Measurements from ENCODE around the gene CNOT11. TPM values are rescaled to one million over a fixed set of nuclear protein-coding genes. Genes with fewer than 3 reads are reported as not detected.

CNOT11 gene
- total and polyA plus RNA-seq, 2 of the 13 experiments (the other 11 are each of a cell fraction or from before 2014, with no cell fraction given) = 114 to 209 TPM

- peak; percentile 62 for FAIRE-seq
- no peaks in the 10 kb centered on the region; a peak in 1 of 5 replicates for H3K27me3 ChIP-seq (ENCODE audit: control insufficient read depth in 1 of 2, insufficient read depth in 2 of 2, low read length in 2 of 2)
- H3K4me1 ChIP-seq (ENCODE audit: insufficient read depth, low read length) = peaks cover 75% of the 10 kb centered on the region
- POLR2A ChIA-PET = interaction anchor here (0.7 to 4.1 kb wide), 14 partner anchors 8 to 709 kb away, joined by 3 to 53 read pairs (median 4); partner anchors contain the start of genes RNF149 and RPL31
- H3K27ac ChIP-seq (ENCODE audit: extremely low read length, insufficient read depth, low read length) = peak overlapping the region; percentile 86
- peaks cover 40% of the 10 kb centered on the region for H3K79me2 ChIP-seq (ENCODE audit: insufficient read depth, low read length)
- peaks cover 3% of the 10 kb centered on the region; the same call in 1 of the 2 replicates for H4K20me1 ChIP-seq (ENCODE audit: insufficient read depth, low read length)
- WGBS (ENCODE audit: low lambda C conversion rate) = 9% methylated on average over 16 of the region's 16 CpGs
- no peaks in the 10 kb centered on the region; a peak in 1 of 5 replicates for H3K36me3 ChIP-seq (replicated peaks in 1 of 2; ENCODE audit: control insufficient read depth in 1 of 2, insufficient read depth in 2 of 2, low read length in 2 of 2)
- CTCF ChIA-PET (ENCODE audit: low intra/inter-chr PET ratio, low total read pairs) = interaction anchor here (0.7 to 2.7 kb wide), 7 partner anchors 12 to 239 kb away, joined by 3 to 20 read pairs (median 5); no protein-coding TSS in a partner anchor
- in situ Hi-C loops (cut with HindIII; ENCODE audit: extremely low pct_ligation_motif_present, low pct_unique_long_range_greater_than_20kb) (no loop called here), intact Hi-C loops (cut with micrococcal nuclease; ENCODE audit: unreplicated experiment) (loop anchor here (1.0 to 2.0 kb wide), 3 partner anchors 13 to 55 kb away; no protein-coding TSS in a partner anchor)
- peak; percentile 79 for ATAC-seq
- H2AFZ ChIP-seq (ENCODE audit: low read length) = peak overlapping the region; percentile 67
- peak overlapping the region; percentile 78 for H3K9ac ChIP-seq (ENCODE audit: insufficient read depth, low read depth, low read length)
- TSS peak; percentile 87 for BruUV-seq (replicated peaks)
- H3K4me3 ChIP-seq (replicated peaks in 1 of 3; ENCODE audit: insufficient read depth in 1 of 3, low read depth in 2 of 3, low read length in 3 of 3) = peak overlapping the region; percentile 66 to 80 (median 70)
- DNase-seq (ENCODE audit: low spot score) = peak; percentile 77
- peak overlapping the region; percentile 94 for H3K4me2 ChIP-seq (ENCODE audit: low read depth, low read length)
- H3K9me3 ChIP-seq (ENCODE audit: low read length) = no peaks in the 10 kb centered on the region
- no peak for TF ChIP-seq SRY (CRISPR knock-in tag; IDR thresholded peaks at IDR 0.05)
- 0 out of 2 replicates have a peak, but pooled peaks have one; percentile 10 for TF ChIP-seq HOMEZ (CRISPR knock-in tag; IDR thresholded peaks at IDR 0.05; ENCODE audit: low read depth)
- peak; percentile 38 for TF ChIP-seq HOXA5 (CRISPR knock-in tag; IDR thresholded peaks at IDR 0.05)
- no peak for TF ChIP-seq ZNF24 (IDR thresholded peaks at IDR 0.05)
- no peak for TF ChIP-seq YY1 (IDR thresholded peaks at IDR 0.05; ENCODE audit: insufficient read depth, insufficient replicate concordance, low read depth, low read length)
- TF ChIP-seq SP4 (CRISPR knock-in tag; IDR thresholded peaks at IDR 0.05) = no peak
- 0 out of 2 replicates have a peak, but pooled peaks have one; percentile 44 for TF ChIP-seq AKNA (CRISPR knock-in tag; IDR thresholded peaks at IDR 0.05; ENCODE audit: borderline replicate concordance)
- peak; percentile 51; the same call in 1 of the 2 replicates for TF ChIP-seq BRCA1 (CRISPR knock-in tag; IDR thresholded peaks at IDR 0.05)
- TF ChIP-seq MTF1 (CRISPR knock-in tag; IDR thresholded peaks at IDR 0.05) = peak; percentile 29; the same call in 1 of the 2 replicates
- no peak for TF ChIP-seq ZNF597 (CRISPR knock-in tag; IDR thresholded peaks at IDR 0.05)
- peak; percentile 53; the same call in 1 of the 2 replicates for TF ChIP-seq POLR2AphosphoS5 (IDR thresholded peaks at IDR 0.05; ENCODE audit: low read depth, low read length)
- 0 out of 2 replicates have a peak, but pooled peaks have one; percentile 20 for TF ChIP-seq JUN (CRISPR knock-in tag; IDR thresholded peaks at IDR 0.05)
- TF ChIP-seq KLF9 (CRISPR knock-in tag; IDR thresholded peaks at IDR 0.05; ENCODE audit: low read depth) = 0 out of 2 replicates have a peak, but pooled peaks have one; percentile 16
- no peak; the same call in 1 of the 2 replicates for TF ChIP-seq CCDC6 (CRISPR knock-in tag; IDR thresholded peaks at IDR 0.05)
- TF ChIP-seq NR0B2 (CRISPR knock-in tag; IDR thresholded peaks at IDR 0.05) = no peak
- TF ChIP-seq ZNF781 (CRISPR knock-in tag; IDR thresholded peaks at IDR 0.05; ENCODE audit: borderline replicate concordance, not compliant biosample characterization) = peak; percentile 21
These were observed 760 bp upstream of the CNOT11 start for GRCh38 chr2:101251844-101252407.

All from HepG2 (cell line).